ENCODE data around the gene PACSIN1. TPM values are rescaled to one million over a fixed set of nuclear protein-coding genes. Genes with fewer than 3 reads are reported as not detected.

PACSIN1 gene
- total and polyA plus RNA-seq, 8 donors, result 0.09 to 0.51 (median 0.25) TPM; not detected in 1

GRCh38 chr6:34494973-34495372, 29.1 kb downstream of the PACSIN1 start:
- TF ChIP-seq CTCF (IDR thresholded peaks at IDR 0.05), result no peak
- H3K9me3 ChIP-seq, result peaks cover 0 to 3% of the 10 kb centered on the region in 2 donors
- H3K27me3 ChIP-seq, result no peaks in the 10 kb centered on the region
- H3K27ac ChIP-seq, result no peak overlapping the region
- intact Hi-C loops (cut with DNase I), result no loop called here
- DNase-seq (no peak), ATAC-seq (no peak)
- no peaks in the 10 kb centered on the region for H3K36me3 ChIP-seq
- no peaks in the 10 kb centered on the region for H3K4me1 ChIP-seq
- no peak overlapping the region for H3K4me3 ChIP-seq

- ATAC-seq (no peak), DNase-seq (no peak)
- Histone ChIP-seq H3K36me3 (no peaks in the 10 kb centered on the region), H3K4me3 (no peak overlapping the region), H3K4me1 (no peaks in the 10 kb centered on the region), H3K27me3 (no peaks in the 10 kb centered on the region), H3K27ac (no peak overlapping the region), H3K9me3 (peaks cover 0 to 15% of the 10 kb centered on the region in 2 donors)
- intact Hi-C loops (cut with DNase I), result no loop called here
- no peak for TF ChIP-seq CTCF (IDR thresholded peaks at IDR 0.05)
Observed at GRCh38 chr6:34496103-34496685, 30.3 kb downstream of the PACSIN1 start.

- DNase-seq (no peak), ATAC-seq (no peak)
- H3K36me3 ChIP-seq, result no peaks in the 10 kb centered on the region
Observed at GRCh38 chr6:34497411-34497810, 31.5 kb downstream of the PACSIN1 start.

GRCh38 chr6:34506718-34507117, 40.8 kb downstream of the PACSIN1 start:
- ATAC-seq, result no peak
- DNase-seq, result no peak
- Histone ChIP-seq H3K9me3 (peaks cover 0 to 18% of the 10 kb centered on the region in 2 donors), H3K27me3 (no peaks in the 10 kb centered on the region), H3K27ac (no peak overlapping the region), H3K4me1 (no peaks in the 10 kb centered on the region), H3K36me3 (no peaks in the 10 kb centered on the region), H3K4me3 (no peak overlapping the region)
- TF ChIP-seq CTCF (IDR thresholded peaks at IDR 0.05), result no peak
- intact Hi-C loops (cut with DNase I), result no loop called here

More at GRCh38 chr6:34497411-34497810, 31.5 kb downstream of the PACSIN1 start:
- Histone ChIP-seq H3K4me3 (no peak overlapping the region), H3K9me3 (peaks cover 0 to 21% of the 10 kb centered on the region in 2 donors), H3K27me3 (no peaks in the 10 kb centered on the region), H3K4me1 (no peaks in the 10 kb centered on the region), H3K27ac (no peak overlapping the region)
- intact Hi-C loops (cut with DNase I), result no loop called here
- no peak for TF ChIP-seq CTCF (IDR thresholded peaks at IDR 0.05)

GRCh38 chr6:34508425-34508824, 42.5 kb downstream of the PACSIN1 start:
- Histone ChIP-seq H3K27me3 (peaks cover 0 to 1% of the 10 kb centered on the region in 2 donors), H3K9me3 (peaks cover 0 to 11% of the 10 kb centered on the region in 2 donors), H3K36me3 (no peaks in the 10 kb centered on the region), H3K4me1 (no peaks in the 10 kb centered on the region), H3K27ac (no peak overlapping the region), H3K4me3 (no peak overlapping the region)
- no peak for TF ChIP-seq CTCF (IDR thresholded peaks at IDR 0.05)
- intact Hi-C loops (cut with DNase I), result no loop called here
- DNase-seq (no peak), ATAC-seq (no peak)

Measured in left lung (tissue), 10 donors.